SK-N-SH (cell line): ENCODE measurements around the gene DAPP1.

ENCODE experiments used
- CTCF ChIP-seq: fragments of 200-600 bp; sonication (generic); IDR thresholded peaks from 2 replicates; pipeline ENCODE4 v1.6.1; 2017; ENCODE audit warnings: antibody characterized with exemption, mild to moderate bottlenecking, moderate library complexity
- PBX3 ChIP-seq: IDR thresholded peaks from 2 replicates; pipeline ENCODE4; 2012

- TF ChIP-seq CTCF (no peak), PBX3 (no peak)
Observed at GRCh38 chr4:99845708-99846469, 29.3 kb downstream of the DAPP1 start.
